Measurements from ENCODE around the gene CCDC73.

- no peak for TF ChIP-seq EP300 (IDR thresholded peaks at IDR 0.05)
- TF ChIP-seq CTCF (IDR thresholded peaks at IDR 0.05): no peak
- TF ChIP-seq POLR2A (IDR thresholded peaks at IDR 0.05): no peak
These were observed 223.4 kb downstream of the CCDC73 start for GRCh38 chr11:32571039-32571438.

Data from tibial nerve (tissue), 4 donors.